Panc1 (cell line): Measurements from ENCODE around the gene TMEM106C. TPM values are rescaled to one million over a fixed set of nuclear protein-coding genes. Genes with fewer than 3 reads are reported as not detected.

Source experiments
- ATAC-seq: fragments of 200-7000 bp; cut with Tn5 transposase; 2 replicates; pipeline ENCODE4 v1.9.1; 2020; ENCODE audit warnings: mild to moderate bottlenecking, moderate library complexity
- BruUV-seq: library from RNA; stranded (reverse); fragments of 400-500 nt; replicated peaks from 2 replicates; lab custom pipeline; 2021; lab: Mats Ljungman, UMichigan
- CTCF ChIA-PET: fragments of 300-600 bp; sonication (Branson Sonifier 250); formaldehyde crosslinking; loops from one replicate; lab custom pipeline; 2022; ENCODE audit warnings: antibody characterized with exemption; lab: Charles Lee
- POLR2A ChIA-PET: fragments of 300-600 bp; sonication (Branson Sonifier 250); formaldehyde crosslinking; loops from one replicate; lab custom pipeline; 2022; ENCODE audit warnings: antibody characterized with exemption; lab: Charles Lee
- DNase-seq: peaks from one replicate; pipeline ENCODE4 v3.0.0-alpha.2; 2010; ENCODE audit warnings: low read depth, low spot score
- H3K27ac ChIP-seq: 2 replicates; pipeline ENCODE4 v1.5.1; 2011; ENCODE audit warnings: mild to moderate bottlenecking, low read length, inconsistent platforms
- H3K27me3 ChIP-seq: fragments of 200-500 bp; sonication (Bioruptor generic); 2 replicates; pipeline ENCODE4 v1.6.0; 2014; ENCODE audit warnings: low read length, inconsistent platforms; ENCODE audit not compliant: control insufficient read depth, insufficient read depth
- H3K36me3 ChIP-seq: fragments of 200-500 bp; sonication (Bioruptor generic); 2 replicates; pipeline ENCODE4 v1.5.1; 2014; ENCODE audit warnings: inconsistent platforms, mild to moderate bottlenecking, low read length, moderate library complexity; ENCODE audit not compliant: control insufficient read depth, insufficient read depth
- H3K4me1 ChIP-seq: 2 replicates; pipeline ENCODE4 v1.5.1; 2011; ENCODE audit warnings: inconsistent platforms, mild to moderate bottlenecking, low read length, moderate library complexity; ENCODE audit not compliant: control insufficient read depth, insufficient read depth
- H3K4me3 ChIP-seq, 2 experiments: 2 replicates each; pipeline ENCODE4 v1.5.1; 2011 to 2012; ENCODE audit warnings: low read depth in 2 of 2, low read length in 2 of 2, mild to moderate bottlenecking in 2 of 2, inconsistent platforms in 1 of 2, moderate library complexity in 1 of 2
- H3K9me3 ChIP-seq: fragments of 200-500 bp; sonication (Bioruptor generic); 2 replicates; pipeline ENCODE4 v1.5.1; 2014; ENCODE audit warnings: low read depth, mild to moderate bottlenecking, inconsistent platforms, low read length, moderate library complexity; ENCODE audit not compliant: control insufficient read depth, insufficient read depth
- POLR2AphosphoS5 ChIP-seq: IDR thresholded peaks from 2 replicates; pipeline ENCODE4 v1.6.1; 2012; ENCODE audit warnings: mild to moderate bottlenecking, low read depth, low read length, moderate library complexity
- SIN3A ChIP-seq: IDR thresholded peaks from 2 replicates; pipeline ENCODE4 v1.6.1; 2012; ENCODE audit warnings: low read depth, mild to moderate bottlenecking, low read length, moderate library complexity, borderline replicate concordance; ENCODE audit not compliant: insufficient read depth
- TCF7L2 ChIP-seq: IDR thresholded peaks from 2 replicates; pipeline ENCODE4 v1.6.1; 2011; ENCODE audit warnings: mild to moderate bottlenecking, low read depth, low read length, inconsistent platforms
- in situ Hi-C: cut with HindIII; loops from 2 replicates; pipeline ENCODE4 v1.10.0; 2016; ENCODE audit warnings: low sequenced_read_pairs, low pct_unique_long_range_greater_than_20kb
- intact Hi-C: fragments of 100-400 bp; cut with micrococcal nuclease; formaldehyde crosslinking; loops from one replicate; pipeline ENCODE4 v1.10.0; 2022; ENCODE audit not compliant: unreplicated experiment
- total RNA-seq: library from RNA; stranded (reverse); gene quantifications from one replicate; pipeline ENCODE4 v1.2.1, GENCODE V29; 2021; ENCODE audit not compliant: unreplicated experiment
- TF ChIP-seq, protein P1 (sequence below), 2 experiments: IDR thresholded peaks; 2 replicates each; pipeline ENCODE4 v1.6.1; 2011 to 2012; ENCODE audit warnings: low read depth in 2 of 2, control low read depth in 1 of 2, low read length in 1 of 2, mild to moderate bottlenecking in 1 of 2, moderate library complexity in 1 of 2; ENCODE audit not compliant: insufficient read depth in 1 of 2
- TF ChIP-seq, protein P2 (sequence below): fragments of 450-650 bp; IDR thresholded peaks from 2 replicates; pipeline ENCODE4 v1.5.1; 2017; ENCODE audit warnings: mild to moderate bottlenecking

The TMEM106C gene
- total RNA-seq, 1 experiment from 2014 or later, result 93.7 TPM

DNA sequence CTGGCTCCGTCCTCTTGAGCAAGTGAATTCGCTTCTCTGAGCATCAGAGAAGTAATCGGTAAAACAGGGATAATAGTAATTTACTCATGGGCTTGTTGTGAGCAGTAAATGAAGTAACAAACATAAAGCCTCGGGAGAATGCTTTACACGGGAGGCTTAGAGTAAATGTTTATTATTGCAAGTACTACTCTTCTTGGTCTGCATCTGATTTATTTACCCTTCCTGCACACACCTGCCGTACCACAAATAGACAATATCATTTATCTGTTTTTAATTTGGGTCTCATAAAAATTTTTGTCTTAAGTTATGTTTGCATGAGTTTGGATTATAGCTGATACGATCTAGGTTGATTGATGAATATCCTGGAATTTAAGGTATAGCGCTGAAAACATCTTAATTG lies 48.7 kb downstream of the TMEM106C start:
- ATAC-seq, result no peak
- CTCF ChIA-PET, result interaction anchor here (0.7 kb wide), 1 partner anchor 257 kb away, joined by 4 read pairs; no protein-coding TSS in a partner anchor

DNA sequence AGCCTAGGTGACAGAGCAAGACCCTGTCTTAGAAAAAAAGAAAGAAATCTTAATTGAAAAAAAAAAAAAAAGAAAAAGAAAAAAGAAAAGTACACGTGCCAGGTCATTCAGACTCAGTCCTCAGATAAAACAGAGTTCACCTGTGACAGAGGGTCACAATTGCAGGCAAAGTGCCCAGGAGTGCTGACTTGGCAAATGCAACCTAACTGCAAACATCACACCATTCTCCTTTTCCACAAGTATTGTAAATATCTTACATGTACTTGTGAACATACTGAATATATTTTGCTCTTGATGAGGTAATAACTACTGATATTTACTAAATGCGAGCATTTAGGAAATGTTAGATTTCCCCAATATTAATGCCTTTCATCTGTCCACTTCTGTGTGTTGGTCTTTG lies 49.9 kb downstream of the TMEM106C start:
- no TSS peak for BruUV-seq
- no peaks in the 10 kb centered on the region for H3K36me3 ChIP-seq
- H3K27me3 ChIP-seq, result peaks cover 15% of the 10 kb centered on the region; the same call in 1 of the 2 replicates
- ATAC-seq, result no peak
- in situ Hi-C loops, result no loop called here
- TF ChIP-seq, protein P1, sequence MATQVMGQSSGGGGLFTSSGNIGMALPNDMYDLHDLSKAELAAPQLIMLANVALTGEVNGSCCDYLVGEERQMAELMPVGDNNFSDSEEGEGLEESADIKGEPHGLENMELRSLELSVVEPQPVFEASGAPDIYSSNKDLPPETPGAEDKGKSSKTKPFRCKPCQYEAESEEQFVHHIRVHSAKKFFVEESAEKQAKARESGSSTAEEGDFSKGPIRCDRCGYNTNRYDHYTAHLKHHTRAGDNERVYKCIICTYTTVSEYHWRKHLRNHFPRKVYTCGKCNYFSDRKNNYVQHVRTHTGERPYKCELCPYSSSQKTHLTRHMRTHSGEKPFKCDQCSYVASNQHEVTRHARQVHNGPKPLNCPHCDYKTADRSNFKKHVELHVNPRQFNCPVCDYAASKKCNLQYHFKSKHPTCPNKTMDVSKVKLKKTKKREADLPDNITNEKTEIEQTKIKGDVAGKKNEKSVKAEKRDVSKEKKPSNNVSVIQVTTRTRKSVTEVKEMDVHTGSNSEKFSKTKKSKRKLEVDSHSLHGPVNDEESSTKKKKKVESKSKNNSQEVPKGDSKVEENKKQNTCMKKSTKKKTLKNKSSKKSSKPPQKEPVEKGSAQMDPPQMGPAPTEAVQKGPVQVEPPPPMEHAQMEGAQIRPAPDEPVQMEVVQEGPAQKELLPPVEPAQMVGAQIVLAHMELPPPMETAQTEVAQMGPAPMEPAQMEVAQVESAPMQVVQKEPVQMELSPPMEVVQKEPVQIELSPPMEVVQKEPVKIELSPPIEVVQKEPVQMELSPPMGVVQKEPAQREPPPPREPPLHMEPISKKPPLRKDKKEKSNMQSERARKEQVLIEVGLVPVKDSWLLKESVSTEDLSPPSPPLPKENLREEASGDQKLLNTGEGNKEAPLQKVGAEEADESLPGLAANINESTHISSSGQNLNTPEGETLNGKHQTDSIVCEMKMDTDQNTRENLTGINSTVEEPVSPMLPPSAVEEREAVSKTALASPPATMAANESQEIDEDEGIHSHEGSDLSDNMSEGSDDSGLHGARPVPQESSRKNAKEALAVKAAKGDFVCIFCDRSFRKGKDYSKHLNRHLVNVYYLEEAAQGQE (IDR thresholded peaks at IDR 0.05; ENCODE audit: insufficient read depth in 1 of 2, low read depth in 2 of 2, low read length in 1 of 2), result no peak
- TF ChIP-seq POLR2AphosphoS5, result no peak
- TF ChIP-seq TCF7L2, result no peak
- TF ChIP-seq, protein P2, sequence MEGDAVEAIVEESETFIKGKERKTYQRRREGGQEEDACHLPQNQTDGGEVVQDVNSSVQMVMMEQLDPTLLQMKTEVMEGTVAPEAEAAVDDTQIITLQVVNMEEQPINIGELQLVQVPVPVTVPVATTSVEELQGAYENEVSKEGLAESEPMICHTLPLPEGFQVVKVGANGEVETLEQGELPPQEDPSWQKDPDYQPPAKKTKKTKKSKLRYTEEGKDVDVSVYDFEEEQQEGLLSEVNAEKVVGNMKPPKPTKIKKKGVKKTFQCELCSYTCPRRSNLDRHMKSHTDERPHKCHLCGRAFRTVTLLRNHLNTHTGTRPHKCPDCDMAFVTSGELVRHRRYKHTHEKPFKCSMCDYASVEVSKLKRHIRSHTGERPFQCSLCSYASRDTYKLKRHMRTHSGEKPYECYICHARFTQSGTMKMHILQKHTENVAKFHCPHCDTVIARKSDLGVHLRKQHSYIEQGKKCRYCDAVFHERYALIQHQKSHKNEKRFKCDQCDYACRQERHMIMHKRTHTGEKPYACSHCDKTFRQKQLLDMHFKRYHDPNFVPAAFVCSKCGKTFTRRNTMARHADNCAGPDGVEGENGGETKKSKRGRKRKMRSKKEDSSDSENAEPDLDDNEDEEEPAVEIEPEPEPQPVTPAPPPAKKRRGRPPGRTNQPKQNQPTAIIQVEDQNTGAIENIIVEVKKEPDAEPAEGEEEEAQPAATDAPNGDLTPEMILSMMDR, result no peak
- no peak for TF ChIP-seq SIN3A
- H3K4me1 ChIP-seq, result no peaks in the 10 kb centered on the region
- no peak overlapping the region for H3K4me3 ChIP-seq
- no peak for DNase-seq
- no peaks in the 10 kb centered on the region for H3K9me3 ChIP-seq
- intact Hi-C loops, result no loop called here
- ChIA-PET CTCF (interaction anchor here (0.6 to 0.7 kb wide), 2 partner anchors 11 to 23 kb away, joined by 3 to 7 read pairs; no protein-coding TSS in a partner anchor), POLR2A (no interaction called here)
- no peak overlapping the region for H3K27ac ChIP-seq

More for the DNA sequence above, 48.7 kb downstream of the TMEM106C start:
- BruUV-seq, result no TSS peak
- TF ChIP-seq, protein P2, result no peak
- TF ChIP-seq POLR2AphosphoS5 (no peak), SIN3A (no peak), TCF7L2 (no peak)
- TF ChIP-seq, protein P1 (IDR thresholded peaks at IDR 0.05; ENCODE audit: insufficient read depth in 1 of 2, low read depth in 2 of 2, low read length in 1 of 2), result no peak
- H3K4me1 ChIP-seq, result no peaks in the 10 kb centered on the region
- H3K27me3 ChIP-seq, result peaks cover 21% of the 10 kb centered on the region
- H3K4me3 ChIP-seq, result no peak overlapping the region
- in situ Hi-C loops (no loop called here), intact Hi-C loops (no loop called here)
- H3K27ac ChIP-seq, result no peak overlapping the region
- POLR2A ChIA-PET, result no interaction called here
- no peaks in the 10 kb centered on the region for H3K9me3 ChIP-seq
- DNase-seq, result no peak
- H3K36me3 ChIP-seq, result no peaks in the 10 kb centered on the region
